GM18517 (cell line): ENCODE measurements around the gene PIAS2.
"Not testable (repeated sequence)": the region's sequence is repeated elsewhere in the genome, so short reads cannot be mapped to it uniquely, and the experiment has no call there.

ENCODE experiments used
- ATAC-seq: cut with Tn5 transposase; IDR thresholded peaks from one replicate; pipeline ENCODE4 v1.9.1; 2021; ENCODE audit warnings: mild to moderate bottlenecking, moderate library complexity; ENCODE audit not compliant: unreplicated experiment

Gene PIAS2

DNA sequence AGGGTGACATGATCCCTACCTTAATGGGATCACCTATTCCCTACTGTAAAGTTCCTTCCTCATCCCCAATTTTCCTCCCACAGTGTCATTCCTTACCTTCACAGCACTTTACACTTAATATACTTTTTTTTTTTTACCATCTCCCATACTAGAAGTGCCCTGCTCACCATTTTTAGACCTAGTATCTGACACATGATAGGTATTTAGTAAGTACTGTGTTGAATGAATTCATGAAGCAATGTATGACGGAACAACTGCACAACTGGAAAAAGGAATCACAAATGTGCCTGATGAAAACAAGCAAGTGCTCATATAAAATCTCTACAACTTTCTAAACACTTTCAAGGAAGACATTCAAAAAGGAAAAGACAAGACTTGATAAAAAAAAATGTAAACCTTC lies 83.4 kb downstream of the PIAS2 start:
- no peak for ATAC-seq

DNA sequence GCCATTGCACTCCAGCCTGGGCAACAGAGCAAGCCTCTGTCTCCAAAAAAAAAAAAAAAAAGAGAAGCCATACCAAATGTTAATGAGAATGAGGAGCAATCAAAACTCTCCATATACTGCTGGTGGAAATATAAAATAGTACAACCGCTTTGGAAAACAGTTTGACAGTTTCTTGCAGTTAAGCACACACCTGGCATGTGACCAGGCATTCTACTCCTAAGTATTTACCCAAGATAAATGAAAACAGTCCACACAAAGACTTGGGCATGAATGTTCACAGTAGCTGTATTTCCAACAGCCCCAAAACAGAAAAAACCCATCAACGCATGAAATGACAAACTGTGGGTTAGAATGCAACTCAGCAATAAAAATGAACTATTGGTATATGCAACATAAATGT lies 84.5 kb downstream of the PIAS2 start:
- ATAC-seq = no peak

GRCh38 chr18:46832422-46832821 lies 84.9 kb downstream of the PIAS2 start:
- not testable (repeated sequence) for ATAC-seq

GRCh38 chr18:46831434-46831833 lies 85.9 kb downstream of the PIAS2 start:
- ATAC-seq = no peak

DNA sequence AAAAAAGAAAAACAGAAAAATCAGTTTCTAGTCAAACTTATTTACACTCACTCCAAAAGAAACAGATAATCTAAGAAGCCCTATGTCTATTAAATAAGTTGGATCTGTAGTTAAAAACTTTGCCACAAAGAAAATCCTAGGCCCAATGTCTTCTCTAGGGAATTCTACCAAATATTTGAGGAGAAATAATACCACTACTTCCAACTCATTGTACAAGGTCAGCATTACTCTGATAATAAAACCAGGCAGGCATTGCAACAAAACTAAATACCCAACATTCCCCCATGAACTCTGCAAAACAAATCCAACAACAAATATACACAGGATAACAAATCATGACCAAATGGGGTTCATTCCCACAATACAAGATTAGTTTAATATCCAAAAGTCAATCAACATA lies 86.7 kb downstream of the PIAS2 start:
- no peak for ATAC-seq

GRCh38 chr18:46829947-46830346 lies 87.4 kb downstream of the PIAS2 start:
- no peak for ATAC-seq

DNA sequence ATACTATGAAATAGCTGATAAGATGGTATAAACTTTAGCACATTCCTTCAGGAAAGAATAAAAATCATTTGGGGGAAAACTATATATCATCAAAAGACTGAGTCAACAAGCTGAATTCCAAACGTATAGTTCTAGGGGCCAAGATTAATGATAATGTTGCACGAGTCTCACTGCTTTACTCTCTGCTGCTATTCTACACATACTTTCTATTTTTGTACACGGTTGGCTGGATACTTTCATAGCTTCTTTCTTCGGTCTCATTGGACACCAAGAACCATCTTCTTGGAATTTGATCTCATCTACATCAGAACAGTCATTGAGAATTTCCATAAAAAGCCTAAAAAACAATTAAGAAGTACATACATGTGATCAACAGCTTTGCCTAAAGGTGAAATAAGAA lies 87.8 kb downstream of the PIAS2 start:
- no peak for ATAC-seq

DNA sequence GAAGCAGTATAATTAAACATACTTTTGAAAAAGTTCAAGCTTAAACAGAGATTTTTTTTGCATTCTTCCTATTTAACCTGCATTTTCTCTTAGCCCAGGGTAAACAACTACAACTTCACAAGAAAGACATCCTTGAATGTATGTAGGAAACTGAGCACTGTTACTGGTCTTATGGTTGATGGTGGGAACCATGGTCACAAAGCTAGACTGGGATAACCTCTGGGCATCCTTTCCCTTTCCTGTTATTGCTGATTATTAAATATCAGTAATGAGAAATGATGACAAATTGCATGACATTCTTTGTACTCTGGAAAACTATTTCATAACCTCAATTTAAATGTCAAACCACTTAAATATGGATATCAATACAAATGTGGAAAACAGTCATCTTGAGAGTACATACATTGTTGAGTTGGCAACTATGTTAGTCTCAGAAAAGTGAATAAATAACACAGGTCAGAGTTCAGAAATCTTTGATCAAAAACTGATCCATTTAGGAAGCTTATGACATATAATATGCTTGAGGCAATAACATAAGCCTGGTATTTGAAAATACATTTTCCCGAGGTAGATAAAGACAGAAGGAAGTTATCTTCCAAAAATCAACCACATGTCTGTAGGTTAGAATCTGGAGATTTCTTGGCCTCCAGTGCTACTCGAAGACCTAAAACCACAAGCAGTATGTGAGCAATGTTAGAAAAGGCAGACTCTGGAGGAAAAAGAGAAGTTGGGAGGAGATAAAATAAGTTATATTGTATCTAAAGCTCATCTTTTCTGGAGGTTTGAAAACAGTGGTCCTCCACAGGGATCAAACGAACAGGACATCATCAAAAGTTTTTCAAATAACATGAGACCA lies 95.2 kb downstream of the PIAS2 start:
- no peak for ATAC-seq

DNA sequence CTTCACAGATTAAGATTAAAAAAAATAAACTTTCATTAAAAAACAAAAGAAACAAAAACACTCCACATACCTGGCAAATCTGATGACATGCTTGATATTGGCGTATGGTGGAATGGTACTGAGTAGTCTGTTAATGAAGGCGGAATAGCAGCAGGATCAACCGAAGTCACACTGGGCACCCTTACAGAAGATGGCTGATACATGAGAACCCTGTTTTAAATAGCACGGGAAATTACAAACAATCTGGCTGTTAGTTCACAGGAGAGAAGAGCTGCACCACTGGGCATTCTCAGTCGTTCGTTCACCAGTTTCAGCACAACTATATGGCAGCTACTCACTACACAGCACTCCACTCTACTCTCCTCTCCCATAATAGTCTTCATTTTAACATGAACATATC lies 96.4 kb downstream of the PIAS2 start:
- ATAC-seq = no peak

- ATAC-seq = no peak
These were observed 101.6 kb downstream of the PIAS2 start for GRCh38 chr18:46815661-46816060.

GRCh38 chr18:46814399-46814798 lies 102.9 kb downstream of the PIAS2 start:
- no peak for ATAC-seq

GRCh38 chr18:46812311-46812710 lies 105.0 kb downstream of the PIAS2 start:
- ATAC-seq = no peak

GRCh38 chr18:46810481-46811000 lies 106.8 kb downstream of the PIAS2 start:
- ATAC-seq = no peak

DNA sequence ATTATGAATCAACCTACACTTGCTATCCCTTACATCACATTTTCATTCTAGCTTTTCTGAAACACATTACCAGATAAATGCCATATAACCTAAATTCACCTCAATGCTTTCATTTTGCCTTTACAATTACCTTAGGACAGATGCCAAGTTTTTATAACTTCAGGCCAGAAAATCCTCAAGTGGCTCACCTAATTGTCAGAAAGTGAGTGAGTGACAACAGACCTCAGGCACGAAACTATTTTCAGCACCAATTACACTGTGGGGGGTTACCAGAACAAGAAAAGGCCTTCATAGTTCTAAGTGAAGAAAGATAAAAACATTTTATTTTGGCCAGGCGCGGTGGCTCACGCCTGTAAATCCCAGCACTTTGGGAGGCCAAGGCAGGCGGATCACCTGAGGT lies 108.2 kb downstream of the PIAS2 start:
- ATAC-seq = no peak

- ATAC-seq = not testable (repeated sequence)
These were observed 121.4 kb downstream of the PIAS2 start for GRCh38 chr18:46795945-46796344.

DNA sequence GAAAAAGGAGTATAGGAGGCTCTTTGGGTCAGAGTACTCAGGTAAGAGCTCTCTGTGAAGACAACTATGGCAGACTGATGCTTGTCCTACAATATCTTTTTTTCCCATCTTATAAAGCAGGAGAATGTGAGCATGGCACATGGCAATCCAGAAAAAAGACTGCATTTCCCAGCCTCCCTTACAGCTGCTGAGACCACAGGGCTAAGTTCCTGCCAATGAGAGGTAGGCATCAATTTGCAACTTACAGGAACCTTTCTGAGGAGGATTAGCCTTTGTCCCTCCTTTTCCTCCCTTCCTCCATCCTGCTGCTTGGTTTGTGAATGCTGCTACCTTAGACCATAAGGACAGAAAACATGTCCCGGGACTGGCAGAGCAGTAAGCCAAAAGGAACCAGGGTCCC lies 122.7 kb downstream of the PIAS2 start:
- no peak for ATAC-seq

DNA sequence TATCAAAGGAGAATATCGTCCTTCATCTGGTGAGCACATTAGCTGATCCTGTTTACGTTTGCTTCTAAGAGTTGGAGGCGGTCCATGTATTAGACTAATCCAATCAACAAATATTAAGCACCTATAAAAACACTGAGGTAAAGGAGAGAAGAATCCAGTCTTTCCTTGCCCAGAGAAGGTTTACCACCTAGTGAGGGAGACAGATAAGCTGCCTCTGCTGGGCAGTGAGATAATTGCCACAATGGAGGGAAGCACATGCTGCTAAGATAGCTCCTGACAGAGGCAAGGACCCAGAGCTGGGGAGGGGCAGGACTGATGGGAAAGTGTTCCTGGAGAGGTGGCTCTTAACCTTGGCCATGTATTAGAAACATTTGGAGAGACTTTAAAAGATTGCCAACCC lies 123.7 kb downstream of the PIAS2 start:
- ATAC-seq = no peak

DNA sequence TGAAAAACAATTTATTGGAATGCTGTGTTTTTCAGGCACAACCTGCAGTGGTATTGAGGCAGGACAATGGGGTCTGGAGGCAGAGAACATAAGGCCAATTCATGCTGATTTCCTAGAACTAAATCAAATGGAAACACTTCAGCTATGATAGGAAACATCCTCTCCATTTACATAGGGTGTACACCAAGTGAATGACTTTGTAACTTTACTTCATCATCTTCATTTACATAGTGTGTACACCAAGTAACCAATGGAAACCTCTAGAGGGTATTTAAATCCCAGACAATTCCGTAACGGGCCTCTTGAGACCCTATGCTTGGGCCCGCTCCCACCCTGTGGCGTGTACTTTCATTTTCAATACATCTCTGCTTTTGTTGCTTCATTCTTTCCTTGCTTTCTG lies 128.2 kb downstream of the PIAS2 start:
- no peak for ATAC-seq

- no peak for ATAC-seq
These were observed 129.6 kb downstream of the PIAS2 start for GRCh38 chr18:46787674-46788073.

DNA sequence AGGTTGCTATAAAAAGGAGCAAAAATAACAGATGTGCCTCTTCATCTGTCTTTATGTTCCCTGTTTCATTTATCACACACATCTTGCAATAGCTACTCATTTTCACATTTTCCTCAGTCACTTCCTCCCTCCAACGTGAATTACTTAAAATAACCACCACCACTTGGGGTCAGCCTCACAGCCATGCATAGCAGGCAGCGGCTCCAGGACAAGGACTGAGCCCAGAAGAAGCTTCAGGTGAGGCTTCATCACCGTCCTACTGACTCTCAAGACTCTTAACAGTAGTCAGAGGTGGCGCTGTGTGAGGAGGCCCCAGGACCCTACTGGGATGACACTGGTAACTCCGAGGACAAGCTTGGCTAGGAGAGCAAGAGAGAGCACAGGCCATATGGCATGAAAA lies 144.9 kb downstream of the PIAS2 start:
- no peak for ATAC-seq

DNA sequence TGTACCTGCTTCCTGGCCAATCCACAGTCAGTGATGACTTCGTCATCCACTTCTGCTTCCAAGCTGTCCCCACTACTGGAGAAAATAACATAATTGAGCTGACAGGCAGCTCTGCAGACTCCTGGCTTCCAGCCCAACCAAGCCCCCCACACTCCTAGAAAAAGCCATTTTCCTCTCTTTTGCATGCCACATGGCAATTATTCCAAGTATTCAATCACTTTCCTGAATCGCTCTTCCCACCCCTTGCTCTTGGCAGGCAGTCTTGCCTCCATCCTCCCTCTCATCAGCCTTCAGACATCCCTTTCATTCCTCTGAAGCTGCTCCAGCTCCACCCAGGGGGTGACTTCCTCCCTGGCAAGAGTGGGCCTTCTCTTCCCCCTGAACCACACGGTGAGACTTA lies 146.2 kb downstream of the PIAS2 start:
- ATAC-seq = no peak

DNA sequence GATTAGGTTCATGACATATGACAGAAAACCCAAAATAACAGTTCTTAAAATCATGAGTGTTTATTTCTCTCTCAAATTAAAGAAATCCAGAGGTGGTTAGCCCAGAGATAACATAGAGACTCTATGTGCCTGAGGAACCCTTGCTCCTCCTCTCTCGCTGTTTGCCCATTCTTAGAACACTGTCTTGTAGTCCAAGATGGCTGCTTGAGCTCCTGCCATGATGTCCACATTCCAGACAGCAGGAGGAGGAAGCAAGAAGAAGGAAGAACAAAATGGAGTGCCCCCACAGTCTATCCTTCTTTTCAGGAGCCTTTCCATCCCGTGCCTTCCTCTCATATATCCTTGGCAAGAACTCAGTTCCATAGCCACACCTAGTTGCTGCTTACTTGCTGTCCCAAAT lies 146.6 kb downstream of the PIAS2 start:
- no peak for ATAC-seq
